ENCODE data around the gene NOL4L.

NOL4L gene

GRCh38 chr20:32481311-32482142 is 103.6 kb downstream of the NOL4L start:
- no peak for DNase-seq

- DNase-seq, result no peak
Measured at GRCh38 chr20:32480371-32481241, 104.5 kb downstream of the NOL4L start.

DNA sequence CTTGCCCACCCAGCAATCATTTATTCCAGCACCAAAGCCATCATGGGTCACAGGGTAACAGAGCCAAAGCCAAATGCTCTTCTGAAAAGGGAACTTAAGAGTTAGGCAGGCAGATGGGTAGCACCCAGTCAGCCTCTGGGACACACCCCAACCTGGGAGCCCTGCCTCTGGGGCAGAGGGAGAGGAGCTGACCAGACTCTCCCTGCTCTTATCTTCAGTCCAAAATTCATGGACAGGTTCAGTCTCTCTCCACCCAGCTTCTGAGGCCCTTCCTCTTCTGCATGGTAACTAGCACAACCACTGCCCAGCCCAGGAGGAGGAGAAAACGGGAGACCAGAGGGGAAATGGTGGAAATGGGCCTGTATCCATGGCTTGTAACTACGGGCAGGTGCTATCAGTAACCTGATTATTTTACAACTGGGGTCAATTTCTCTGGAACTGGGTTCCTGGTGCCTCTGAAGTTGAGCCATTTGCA is 105.4 kb downstream of the NOL4L start:
- DNase-seq, result no peak

- no peak for DNase-seq
Measured at GRCh38 chr20:32479012-32479411, 106.1 kb downstream of the NOL4L start.

GRCh38 chr20:32478576-32478975 is 106.6 kb downstream of the NOL4L start:
- DNase-seq, result no peak

DNA sequence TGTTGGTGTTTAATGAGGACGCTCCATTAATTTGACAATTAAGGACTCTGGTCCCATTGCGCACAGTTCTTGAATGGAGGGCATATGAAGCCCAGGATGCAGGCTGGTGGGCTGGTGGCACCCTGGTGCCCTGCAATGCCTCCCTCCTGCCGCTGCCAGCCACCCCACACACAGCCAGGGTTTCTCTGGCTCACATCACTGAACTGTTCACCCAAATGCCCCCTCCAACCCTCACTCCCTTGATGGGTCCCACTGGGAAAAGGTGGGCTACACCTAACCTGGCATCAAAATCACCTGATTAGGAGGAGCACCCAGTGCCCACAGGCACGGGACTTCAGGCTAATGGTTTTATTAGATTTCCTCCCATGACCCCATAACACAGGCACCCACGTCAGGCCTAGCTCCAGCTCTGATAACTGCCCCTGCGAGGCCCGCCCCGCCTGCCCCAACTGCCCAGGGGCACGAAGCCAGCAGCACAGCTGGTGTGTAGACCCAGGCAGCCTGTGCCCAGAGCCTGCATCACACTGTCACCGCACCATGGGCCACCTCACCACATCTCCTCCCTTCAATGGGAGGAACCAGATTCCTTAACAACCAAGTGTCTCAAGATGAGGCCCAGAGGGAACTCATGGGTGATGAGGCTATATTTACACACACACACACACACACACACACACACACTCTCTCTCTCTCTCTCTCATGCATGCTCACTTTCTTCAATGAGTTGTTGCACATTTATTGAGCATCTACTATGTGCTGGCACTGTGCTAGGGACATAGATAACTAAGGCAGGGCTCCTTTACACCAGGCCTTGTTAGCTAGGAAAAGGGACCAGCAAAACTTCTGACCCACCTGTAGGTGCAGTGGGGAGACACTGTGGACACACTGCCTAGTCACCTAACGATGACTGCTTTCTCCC is 107.3 kb downstream of the NOL4L start:
- DNase-seq, result no peak

GRCh38 chr20:32476684-32477593 is 108.2 kb downstream of the NOL4L start:
- no peak for DNase-seq

GRCh38 chr20:32474967-32475811 is 109.9 kb downstream of the NOL4L start:
- peak; percentile 68 for DNase-seq

- no peak for DNase-seq
Measured at GRCh38 chr20:32474717-32474966, 110.5 kb downstream of the NOL4L start.

DNA sequence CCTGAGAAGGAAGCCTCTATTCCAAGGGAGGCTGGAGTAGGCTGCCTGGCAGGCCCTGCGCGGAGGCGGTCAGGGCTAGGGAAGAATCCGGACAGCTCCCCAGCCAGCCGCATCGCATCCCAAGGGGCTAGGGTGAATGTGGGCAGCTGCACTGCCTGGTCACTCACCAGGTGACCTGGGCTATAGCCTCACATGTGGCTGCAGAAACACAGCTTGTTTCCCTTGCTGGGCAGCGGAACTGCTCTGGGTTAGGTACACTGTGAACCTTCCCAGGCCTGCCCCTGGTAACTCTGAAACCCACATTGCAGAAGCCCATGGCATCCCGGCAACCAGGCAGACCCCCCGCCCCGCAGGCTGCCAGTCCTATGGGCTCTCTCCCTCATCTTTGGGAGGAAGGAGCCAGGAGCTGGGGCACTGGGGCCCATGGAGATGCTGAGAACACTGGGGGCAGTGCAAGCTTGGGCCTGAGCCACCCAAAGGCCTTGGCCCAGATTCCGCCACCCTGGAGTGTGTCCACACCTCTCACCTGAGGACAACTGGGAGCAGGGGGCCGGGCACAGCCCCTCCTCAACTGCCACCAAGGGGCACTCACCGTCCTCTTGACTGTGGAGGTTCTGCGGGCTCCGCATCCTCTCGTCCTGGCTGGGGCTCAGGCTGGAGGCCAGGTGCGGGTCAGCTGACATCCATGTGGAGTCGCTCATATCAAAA is 111.0 kb downstream of the NOL4L start:
- DNase-seq, result no peak

GRCh38 chr20:32473231-32474008 is 111.7 kb downstream of the NOL4L start:
- DNase-seq, result no peak

DNA sequence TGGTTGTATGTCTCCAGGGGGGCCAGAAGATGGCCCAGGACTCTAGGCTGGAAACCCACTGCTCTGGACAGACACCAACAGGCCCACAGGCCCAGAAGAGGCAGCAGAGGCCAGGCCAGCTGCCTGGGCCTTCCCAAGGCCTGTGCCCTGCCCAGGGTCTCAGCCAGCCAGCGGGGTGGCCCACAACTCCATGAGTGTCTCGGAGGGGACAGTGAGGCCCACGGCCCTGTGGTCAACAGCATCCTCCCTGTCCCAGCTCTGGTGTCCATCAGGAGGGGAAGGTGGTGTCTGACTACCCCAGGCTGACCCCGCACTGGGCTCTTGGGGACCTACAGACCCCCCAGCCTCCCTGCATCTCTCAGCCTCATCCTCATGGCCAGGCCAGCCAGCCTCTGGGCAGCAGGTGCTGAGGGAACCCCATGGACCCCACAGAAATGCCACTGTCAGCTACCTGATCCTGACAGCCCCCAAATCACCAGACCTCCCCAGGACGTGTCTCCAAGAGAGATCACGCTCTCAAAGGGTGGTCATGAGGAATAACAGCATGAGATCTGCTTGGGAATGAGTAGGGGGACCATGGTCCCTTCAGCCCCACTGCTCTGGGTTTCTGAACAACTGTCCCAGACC is 112.4 kb downstream of the NOL4L start:
- DNase-seq, result no peak

DNA sequence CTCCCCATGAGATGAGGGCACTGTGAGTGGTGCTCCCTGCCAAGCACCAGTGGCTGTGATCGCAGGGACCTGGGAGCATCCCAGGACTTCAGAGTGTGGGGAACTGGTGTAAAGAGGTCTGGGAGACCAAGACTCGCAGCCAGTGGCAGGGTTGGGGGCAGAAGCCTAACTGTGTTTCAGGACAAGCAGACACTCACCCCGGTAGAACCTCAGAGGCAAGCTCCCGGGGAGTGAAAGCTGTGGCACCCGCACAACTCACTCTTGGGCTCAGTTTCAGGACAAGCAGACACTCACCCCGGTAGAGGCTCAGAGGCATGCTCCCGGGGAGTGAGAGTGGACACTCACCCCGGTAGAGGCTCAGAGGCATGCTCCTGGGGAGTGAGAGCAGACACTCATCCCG is 114.2 kb downstream of the NOL4L start:
- no peak for DNase-seq

GRCh38 chr20:32470025-32470861 is 114.9 kb downstream of the NOL4L start:
- DNase-seq, result peak; percentile 63

- DNase-seq, result no peak
Measured at GRCh38 chr20:32468860-32469259, 116.3 kb downstream of the NOL4L start.

DNA sequence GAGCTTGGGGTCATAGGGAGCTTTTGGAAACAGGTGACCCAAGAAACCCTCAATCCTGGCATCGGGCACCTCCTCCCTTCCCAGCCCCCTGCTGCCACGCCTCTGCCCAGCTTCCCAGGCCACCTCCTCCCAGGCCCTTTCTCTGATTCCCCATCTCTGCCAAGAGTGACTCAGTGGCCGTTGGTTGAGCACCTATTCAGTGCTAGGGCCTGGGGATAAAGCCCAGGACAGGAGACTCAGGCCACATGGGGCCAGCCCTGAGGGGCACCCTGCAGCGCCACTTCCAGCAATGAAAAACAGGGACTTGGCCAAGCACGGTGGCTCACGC is 116.9 kb downstream of the NOL4L start:
- DNase-seq, result no peak

DNA sequence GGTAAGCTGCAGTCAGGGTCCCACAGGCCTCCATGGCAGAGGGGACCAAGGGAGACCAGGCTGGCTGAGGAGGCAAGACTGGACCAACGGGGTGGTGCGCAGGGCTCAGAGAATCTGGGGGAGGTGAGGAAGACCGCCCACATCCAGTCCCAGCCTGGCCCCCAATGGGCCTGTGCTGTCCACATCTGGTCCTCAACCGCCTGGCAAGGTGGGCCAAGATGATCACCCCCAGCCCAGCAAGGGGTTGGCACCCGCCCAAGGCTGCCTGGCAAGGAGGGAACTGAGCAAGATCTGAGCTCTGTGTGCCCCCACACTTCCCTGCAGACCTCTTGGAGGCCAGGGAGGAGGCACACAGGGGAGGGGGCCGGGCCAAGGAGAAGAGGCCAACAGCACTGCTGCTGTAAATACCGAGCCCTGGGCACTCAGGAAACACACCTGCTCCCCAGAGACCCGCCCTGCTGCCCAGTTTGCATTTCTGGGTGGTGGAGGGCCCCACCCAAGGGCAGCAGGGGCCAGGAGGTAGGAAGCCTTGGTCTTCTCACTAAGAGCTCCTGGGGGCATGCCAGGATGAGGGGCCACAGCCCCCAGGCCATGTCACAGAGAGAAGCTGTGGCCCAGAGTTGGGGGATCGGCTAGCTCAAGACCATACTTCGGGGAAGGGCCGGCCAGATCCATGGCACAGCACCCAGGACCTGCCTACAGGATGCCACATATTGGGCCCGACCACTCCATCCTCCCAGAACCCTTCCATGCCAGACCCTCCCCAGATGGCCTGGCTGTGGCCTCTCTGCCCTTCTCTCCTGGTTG is 117.4 kb downstream of the NOL4L start:
- DNase-seq, result no peak
